K562 (cell line): ENCODE results near the gene TIGD7. TPM values are rescaled to one million over a fixed set of nuclear protein-coding genes. Genes with fewer than 3 reads are reported as not detected.

Experiments
- C11orf30 ChIP-seq: fragments of 450-650 bp; IDR thresholded peaks from 2 replicates; pipeline ENCODE4 v1.6.1; 2016; ENCODE audit warnings: low read depth, mild to moderate bottlenecking
- E2F5 ChIP-seq: sonication (generic); formaldehyde crosslinking; IDR thresholded peaks from 2 replicates; pipeline ENCODE4 v1.8.0; 2022; ENCODE audit warnings: mild to moderate bottlenecking, missing genetic modification reagents
- FIP1L1 ChIP-seq: fragments of 200-400 bp; formaldehyde crosslinking; IDR thresholded peaks from 2 replicates; pipeline ENCODE4 v1.6.1; 2018; ENCODE audit warnings: mild to moderate bottlenecking, low read depth, low read length; ENCODE audit not compliant: poor library complexity, severe bottlenecking
- HIVEP1 ChIP-seq: fragments of 250-450 bp; sonication (Bioruptor Pico); IDR thresholded peaks from 2 replicates; pipeline ENCODE4 v1.4.0; 2020; ENCODE audit warnings: mild to moderate bottlenecking
- HMG20B ChIP-seq: fragments of 250-450 bp; sonication (Bioruptor Pico); IDR thresholded peaks from 2 replicates; pipeline ENCODE4 v1.5.0; 2021; ENCODE audit warnings: mild to moderate bottlenecking
- ILF3 ChIP-seq: fragments of 450-650 bp; IDR thresholded peaks from 2 replicates; pipeline ENCODE4 v1.6.1; 2018; ENCODE audit warnings: antibody characterized with exemption, mild to moderate bottlenecking, moderate library complexity, borderline replicate concordance
- KLF10 ChIP-seq: fragments of 250-450 bp; sonication (Bioruptor Pico); IDR thresholded peaks from 2 replicates; pipeline ENCODE4 v1.6.1; 2021; ENCODE audit warnings: matching md5 sums
- MED1 ChIP-seq: sonication (generic); formaldehyde crosslinking; IDR thresholded peaks from 2 replicates; pipeline ENCODE4 v1.8.1; 2023; ENCODE audit warnings: missing genetic modification reagents, borderline replicate concordance
- NCOA6 ChIP-seq: fragments of 450-650 bp; IDR thresholded peaks from 2 replicates; pipeline ENCODE4 v1.6.1; 2017; ENCODE audit warnings: mild to moderate bottlenecking
- POLR3G ChIP-seq: IDR thresholded peaks from 2 replicates; pipeline ENCODE4 v1.6.1; 2011; ENCODE audit not compliant: insufficient read length, insufficient replicate concordance; ENCODE audit errors: extremely low read depth
- STAG1 ChIP-seq: sonication (generic); formaldehyde crosslinking; IDR thresholded peaks from 2 replicates; pipeline ENCODE4 v1.5.0; 2020; ENCODE audit warnings: missing genetic modification reagents, borderline replicate concordance
- TFAP4 ChIP-seq: sonication (generic); formaldehyde crosslinking; IDR thresholded peaks from 2 replicates; pipeline ENCODE4 v1.8.0; 2022; ENCODE audit warnings: missing genetic modification reagents, mild to moderate bottlenecking, moderate library complexity, borderline replicate concordance
- UBTF ChIP-seq, 2 experiments: IDR thresholded peaks; 2 replicates each; pipeline ENCODE4 v1.6.1; 2012; ENCODE audit warnings: improper control_type of control experiment in 2 of 2, low read depth in 2 of 2, low read length in 2 of 2, borderline replicate concordance in 1 of 2
- ZBTB43 ChIP-seq: sonication (generic); formaldehyde crosslinking; IDR thresholded peaks from 2 replicates; pipeline ENCODE4 v1.8.0; 2023; ENCODE audit warnings: mild to moderate bottlenecking, missing genetic modification reagents
- ZC3H11A ChIP-seq: IDR thresholded peaks from 2 replicates; pipeline ENCODE4 v1.6.1; 2012; ENCODE audit warnings: low read depth, low read length, improper control_type of control experiment
- ZMIZ1 ChIP-seq, 2 experiments: fragments of 150-350 bp in 1 of 2; IDR thresholded peaks; 2 replicates each; pipeline ENCODE4 v1.6.1; 2012 to 2016; ENCODE audit warnings: low read depth in 2 of 2, low read length in 2 of 2, mild to moderate bottlenecking in 1 of 2, moderate library complexity in 1 of 2
- ZNF175 ChIP-seq: fragments of 200-800 bp; sonication (Bioruptor generic); IDR thresholded peaks from 2 replicates; pipeline ENCODE4 v1.6.1; 2016; ENCODE audit warnings: low read depth, mild to moderate bottlenecking, missing genetic modification characterization, missing compliant biosample characterization
- ZNF431 ChIP-seq: sonication (generic); formaldehyde crosslinking; IDR thresholded peaks from 2 replicates; pipeline ENCODE4 v1.8.0; 2022; ENCODE audit warnings: mild to moderate bottlenecking, missing genetic modification reagents
- polyA plus RNA-seq, 8 experiments: library from polyadenylated mRNA; depleted of rRNA in 4 of 8; stranded (reverse) in 5 of 8; unstranded in 3 of 8; fragments of >200 nt; fragmentation: Nextera tagmentation in 2 of 8; fragmentation: Illumina TruSeq in 1 of 8; extraction: Ambion mirVana in 2 of 8; extraction: Trizol in 1 of 8; gene quantifications; 2 replicates each; pipeline versions ENCODE4 v1.2.1 to v1.2.3, GENCODE V29; 2011 to 2014; ENCODE audit warnings: inconsistent platforms in 1 of 8, missing spikeins in 1 of 8
- total RNA-seq, 7 experiments: library from RNA; depleted of rRNA in 6 of 7; stranded (reverse); fragments of >200 nt in 6 of 7; fragmentation: Illumina TruSeq in 2 of 7; extraction: Trizol in 2 of 7; gene quantifications; 2 replicates each; pipeline versions ENCODE4 v1.2.1 to v1.2.3, GENCODE V29; 2011 to 2021; ENCODE audit warnings: low replicate concordance in 1 of 7

TIGD7 gene
- total and polyA plus RNA-seq, 9 of the 15 experiments (the other 6 are each of a cell fraction or from before 2014, with no cell fraction given) = 0.84 to 10.7 (median 6.7) TPM

- TF ChIP-seq ZNF175 (CRISPR knock-in tag) = no peak
- no peak for TF ChIP-seq STAG1 (CRISPR knock-in tag)
- no peak for TF ChIP-seq ZBTB43
- no peak for TF ChIP-seq MED1
- no peak for TF ChIP-seq POLR3G
- peak; percentile 43; the same call in 1 of the 2 replicates for TF ChIP-seq ZNF431 (CRISPR knock-in tag)
- TF ChIP-seq HMG20B (CRISPR knock-in tag) = no peak
- no peak for TF ChIP-seq HIVEP1 (CRISPR knock-in tag)
- no peak for TF ChIP-seq TFAP4
- TF ChIP-seq KLF10 = no peak
- peak; percentile 77 for TF ChIP-seq C11orf30
- no peak for TF ChIP-seq E2F5 (CRISPR knock-in tag)
- TF ChIP-seq ILF3 = no peak
- no peak for TF ChIP-seq ZC3H11A
- peak in 1 of 2 experiments; percentile 74; a peak in 2 of 4 replicates for TF ChIP-seq UBTF (IDR thresholded peaks at IDR 0.05; ENCODE audit: borderline replicate concordance in 1 of 2, low read depth in 2 of 2, low read length in 2 of 2)
- TF ChIP-seq FIP1L1 = no peak
- peak in 1 of 2 experiments; percentile 11; a peak in 1 of 4 replicates for TF ChIP-seq ZMIZ1 (IDR thresholded peaks at IDR 0.05; ENCODE audit: low read depth in 2 of 2, low read length in 2 of 2)
- TF ChIP-seq NCOA6 = no peak
Measured at GRCh38 chr16:3282103-3282729, 23.0 kb downstream of the TIGD7 start (continued).
